Measurements from ENCODE around the gene MDH2. TPM values are rescaled to one million over a fixed set of nuclear protein-coding genes. Genes with fewer than 3 reads are reported as not detected.
A peak's percentile ranks its signal among the peaks of the same experiment; 100 is the strongest.
"Not testable (repeated sequence)": the region's sequence is repeated elsewhere in the genome, so short reads cannot be mapped to it uniquely, and the experiment has no call there.

Gene MDH2
- total RNA-seq, 2 experiments from 2014 or later = 66.4 to 68.3 TPM

- H3K27me3 Mint-ChIP-seq; CTCF ChIA-PET; H3K4me1 ChIP-seq (ENCODE audit: insufficient read depth, low read length); H3K9me3 Mint-ChIP-seq; intact Hi-C loops (cut with DNase I, micrococcal nuclease); ATAC-seq (ENCODE audit: poor library complexity); H3K4me1 Mint-ChIP-seq (ENCODE audit: low read depth); H3K36me3 ChIP-seq (ENCODE audit: insufficient read depth, low read length); H3K9me3 ChIP-seq (ENCODE audit: control insufficient read depth in 1 of 2, insufficient read depth in 1 of 2, low read length in 2 of 2); DNase-seq; POLR2A ChIA-PET; H3K27ac Mint-ChIP-seq; H3K27me3 ChIP-seq (ENCODE audit: control insufficient read depth in 1 of 2, insufficient read depth in 2 of 2, low read length in 2 of 2); H3K4me3 Mint-ChIP-seq; H3K36me3 Mint-ChIP-seq (ENCODE audit: low read depth); H3K4me3 ChIP-seq (ENCODE audit: low read length); H3K27ac ChIP-seq (ENCODE audit: low read depth in 1 of 2, low read length in 2 of 2): not testable (repeated sequence)
Observed at GRCh38 chr7:76094326-76094725, 46.4 kb downstream of the MDH2 start.

- H3K36me3 Mint-ChIP-seq (ENCODE audit: low read depth) = no peaks in the 10 kb centered on the region
- H3K4me3 Mint-ChIP-seq = no peak overlapping the region
- no peak overlapping the region for H3K4me3 ChIP-seq (ENCODE audit: low read length)
- no peaks in the 10 kb centered on the region for H3K36me3 ChIP-seq (ENCODE audit: insufficient read depth, low read length)
- H3K9me3 Mint-ChIP-seq = no peaks in the 10 kb centered on the region
- no peak overlapping the region for H3K27ac Mint-ChIP-seq
- ATAC-seq (ENCODE audit: poor library complexity) (no peak), DNase-seq (no peak)
- H3K27me3 ChIP-seq (ENCODE audit: control insufficient read depth in 1 of 2, insufficient read depth in 2 of 2, low read length in 2 of 2) = peaks cover 0 to 4% of the 10 kb centered on the region in 2 experiments
- intact Hi-C loops (cut with DNase I, micrococcal nuclease) = no loop called here
- no peak for TF ChIP-seq CTCF (IDR thresholded peaks at IDR 0.05)
- ChIA-PET POLR2A (no interaction called here), CTCF (no interaction called here)
- no peaks in the 10 kb centered on the region for H3K4me1 ChIP-seq (ENCODE audit: insufficient read depth, low read length)
- no peaks in the 10 kb centered on the region for H3K4me1 Mint-ChIP-seq (ENCODE audit: low read depth)
- H3K27ac ChIP-seq (ENCODE audit: low read depth in 1 of 2, low read length in 2 of 2) = no peak overlapping the region
- H3K27me3 Mint-ChIP-seq = no peaks in the 10 kb centered on the region
- H3K9me3 ChIP-seq (ENCODE audit: control insufficient read depth in 1 of 2, insufficient read depth in 1 of 2, low read length in 2 of 2) = no peaks in the 10 kb centered on the region
Observed at GRCh38 chr7:76095908-76096307, 48.0 kb downstream of the MDH2 start.

- H3K27ac ChIP-seq (ENCODE audit: low read depth in 1 of 2, low read length in 2 of 2); H3K9me3 ChIP-seq (ENCODE audit: control insufficient read depth in 1 of 2, insufficient read depth in 1 of 2, low read length in 2 of 2); H3K27me3 ChIP-seq (ENCODE audit: control insufficient read depth in 1 of 2, insufficient read depth in 2 of 2, low read length in 2 of 2); H3K4me1 Mint-ChIP-seq (ENCODE audit: low read depth); CTCF ChIA-PET; H3K27me3 Mint-ChIP-seq; POLR2A ChIA-PET; H3K4me3 Mint-ChIP-seq; ATAC-seq (ENCODE audit: poor library complexity); H3K9me3 Mint-ChIP-seq; DNase-seq; H3K27ac Mint-ChIP-seq; H3K36me3 ChIP-seq (ENCODE audit: insufficient read depth, low read length); H3K36me3 Mint-ChIP-seq (ENCODE audit: low read depth); H3K4me1 ChIP-seq (ENCODE audit: insufficient read depth, low read length); H3K4me3 ChIP-seq (ENCODE audit: low read length): not testable (repeated sequence)
- intact Hi-C loops (cut with DNase I, micrococcal nuclease) = loop anchor here in 1 of 2 experiments (10.0 kb wide), 1 partner anchor 427 kb away; no protein-coding TSS in a partner anchor
Observed at GRCh38 chr7:76101693-76102437, 54.0 kb downstream of the MDH2 start.

GRCh38 chr7:76103788-76104187 lies 55.9 kb downstream of the MDH2 start:
- H3K9me3 ChIP-seq (ENCODE audit: control insufficient read depth in 1 of 2, insufficient read depth in 1 of 2, low read length in 2 of 2); H3K9me3 Mint-ChIP-seq; H3K4me1 Mint-ChIP-seq (ENCODE audit: low read depth); H3K27ac Mint-ChIP-seq; H3K4me3 Mint-ChIP-seq; H3K27ac ChIP-seq (ENCODE audit: low read depth in 1 of 2, low read length in 2 of 2); CTCF ChIA-PET; H3K27me3 ChIP-seq (ENCODE audit: control insufficient read depth in 1 of 2, insufficient read depth in 2 of 2, low read length in 2 of 2); H3K36me3 ChIP-seq (ENCODE audit: insufficient read depth, low read length); POLR2A ChIA-PET; H3K36me3 Mint-ChIP-seq (ENCODE audit: low read depth); DNase-seq; H3K4me3 ChIP-seq (ENCODE audit: low read length); H3K4me1 ChIP-seq (ENCODE audit: insufficient read depth, low read length); H3K27me3 Mint-ChIP-seq: not testable (repeated sequence)
- intact Hi-C loops (cut with DNase I, micrococcal nuclease) = loop anchor here in 1 of 2 experiments (10.0 kb wide), 1 partner anchor 429 kb away; no protein-coding TSS in a partner anchor
- peak; percentile 39 for ATAC-seq (ENCODE audit: poor library complexity)

GRCh38 chr7:76106130-76106529 lies 58.2 kb downstream of the MDH2 start:
- H3K4me1 Mint-ChIP-seq (ENCODE audit: low read depth); POLR2A ChIA-PET; H3K4me3 Mint-ChIP-seq; ATAC-seq (ENCODE audit: poor library complexity); H3K36me3 Mint-ChIP-seq (ENCODE audit: low read depth); H3K36me3 ChIP-seq (ENCODE audit: insufficient read depth, low read length); H3K4me3 ChIP-seq (ENCODE audit: low read length); CTCF ChIA-PET; H3K9me3 ChIP-seq (ENCODE audit: control insufficient read depth in 1 of 2, insufficient read depth in 1 of 2, low read length in 2 of 2); H3K27ac ChIP-seq (ENCODE audit: low read depth in 1 of 2, low read length in 2 of 2); DNase-seq; H3K27me3 ChIP-seq (ENCODE audit: control insufficient read depth in 1 of 2, insufficient read depth in 2 of 2, low read length in 2 of 2); H3K4me1 ChIP-seq (ENCODE audit: insufficient read depth, low read length); H3K9me3 Mint-ChIP-seq; H3K27ac Mint-ChIP-seq; H3K27me3 Mint-ChIP-seq: not testable (repeated sequence)
- intact Hi-C loops (cut with DNase I, micrococcal nuclease) = loop anchor here in 1 of 2 experiments (10.0 kb wide), 1 partner anchor 431 kb away; no protein-coding TSS in a partner anchor
